Panc1 (cell line): ENCODE results near the gene RPL3.

ENCODE experiments used
- CTCF ChIP-seq: fragments of 450-650 bp; IDR thresholded peaks from 2 replicates; pipeline ENCODE4 v1.5.1; 2017; ENCODE audit warnings: mild to moderate bottlenecking
- POLR2AphosphoS5 ChIP-seq: IDR thresholded peaks from 2 replicates; pipeline ENCODE4 v1.6.1; 2012; ENCODE audit warnings: mild to moderate bottlenecking, low read depth, low read length, moderate library complexity
- REST ChIP-seq, 2 experiments: IDR thresholded peaks; 2 replicates each; pipeline ENCODE4 v1.6.1; 2011 to 2012; ENCODE audit warnings: low read depth in 2 of 2, control low read depth in 1 of 2, low read length in 1 of 2, mild to moderate bottlenecking in 1 of 2, moderate library complexity in 1 of 2; ENCODE audit not compliant: insufficient read depth in 1 of 2
- SIN3A ChIP-seq: IDR thresholded peaks from 2 replicates; pipeline ENCODE4 v1.6.1; 2012; ENCODE audit warnings: low read depth, mild to moderate bottlenecking, low read length, moderate library complexity, borderline replicate concordance; ENCODE audit not compliant: insufficient read depth

GRCh38 chr22:39349506-39349966 lies 30.1 kb upstream of the RPL3 start:
- TF ChIP-seq CTCF (no peak; the same call in 1 of the 2 replicates), POLR2AphosphoS5 (no peak), SIN3A (no peak), REST (IDR thresholded peaks at IDR 0.05; ENCODE audit: insufficient read depth in 1 of 2, low read depth in 2 of 2, low read length in 1 of 2) (no peak)
